Ascending aorta (tissue), 2 donors: ENCODE results near the gene SH3BGRL3. TPM values are rescaled to one million over a fixed set of nuclear protein-coding genes. Genes with fewer than 3 reads are reported as not detected.

ENCODE experiments used
- DNase-seq, 2 donors: peaks; one replicate each; pipeline ENCODE4 v3.0.0-alpha.2; 2019; ENCODE audit warnings: low spot score in 2 of 2
- H3K27ac ChIP-seq, 2 donors: fragments of 200-600 bp; sonication (generic); one replicate each; pipeline ENCODE4 v1.5.1; 2016 to 2017; ENCODE audit warnings: mild to moderate bottlenecking in 1 of 2
- H3K27me3 ChIP-seq: fragments of 200-600 bp; sonication (generic); one replicate; pipeline ENCODE4 v1.5.1; 2017
- H3K36me3 ChIP-seq, 2 donors: fragments of 200-600 bp; sonication (generic); one replicate each; pipeline ENCODE4 v1.5.1; 2016
- H3K4me1 ChIP-seq, 2 donors: fragments of 200-600 bp; sonication (generic); one replicate each; pipeline ENCODE4 v1.5.1; 2016 to 2017; ENCODE audit warnings: mild to moderate bottlenecking in 1 of 2
- H3K4me3 ChIP-seq, 2 donors: fragments of 200-600 bp; sonication (generic); one replicate each; pipeline ENCODE4 v1.5.1; 2016 to 2017; ENCODE audit warnings: mild to moderate bottlenecking in 1 of 2
- H3K9me3 ChIP-seq, 2 donors: fragments of 200-600 bp; sonication (generic); one replicate each; pipeline ENCODE4 v1.5.1; 2016
- CTCF ChIP-seq, 3 experiments: fragments of 200-600 bp in 2 of 3; fragments of 450-650 bp in 1 of 3; sonication (generic) in 2 of 3; IDR thresholded peaks; one replicate each; pipeline ENCODE4 v1.5.1; 2016 to 2019; ENCODE audit warnings: antibody characterized with exemption in 3 of 3, mild to moderate bottlenecking in 1 of 3, moderate library complexity in 1 of 3
- intact Hi-C: fragments of 100-400 bp; cut with DNase I; formaldehyde crosslinking; loops from one replicate; pipeline ENCODE4 v1.15.1; 2023
- total RNA-seq: library from RNA; depleted of rRNA; stranded (reverse); fragments of >200 nt; gene quantifications from one replicate; pipeline ENCODE4 v1.1.0, GENCODE V29; 2016

Gene SH3BGRL3
- total RNA-seq, 1 donor from 2014 or later: 228 TPM

GRCh38 chr1:26315874-26316850, 36.3 kb downstream of the SH3BGRL3 start:
- no peaks in the 10 kb centered on the region for H3K9me3 ChIP-seq
- H3K27me3 ChIP-seq: no peaks in the 10 kb centered on the region
- H3K36me3 ChIP-seq: no peaks in the 10 kb centered on the region
- peaks cover 0 to under 1% of the 10 kb centered on the region in 2 donors for H3K4me1 ChIP-seq
- H3K27ac ChIP-seq: no peak overlapping the region
- intact Hi-C loops: no loop called here
- no peak overlapping the region for H3K4me3 ChIP-seq
- no peak for DNase-seq
- TF ChIP-seq CTCF (IDR thresholded peaks at IDR 0.05): no peak

GRCh38 chr1:26317146-26317545, 37.3 kb downstream of the SH3BGRL3 start:
- H3K36me3 ChIP-seq: no peaks in the 10 kb centered on the region
- no peak for TF ChIP-seq CTCF (IDR thresholded peaks at IDR 0.05)
- H3K4me3 ChIP-seq: no peak overlapping the region
- intact Hi-C loops: no loop called here
- H3K27me3 ChIP-seq: no peaks in the 10 kb centered on the region
- no peak overlapping the region for H3K27ac ChIP-seq
- H3K9me3 ChIP-seq: no peaks in the 10 kb centered on the region
- H3K4me1 ChIP-seq: peaks cover 0 to 3% of the 10 kb centered on the region in 2 donors
- no peak for DNase-seq

GRCh38 chr1:26317612-26318337, 37.9 kb downstream of the SH3BGRL3 start, which contains the start of gene CD52:
TSS of gene CD52 (plus strand) at chr1:26317958. CDS start at chr1:26318018, 60 bp downstream.
- Histone ChIP-seq H3K27me3 (no peaks in the 10 kb centered on the region), H3K27ac (no peak within 1 kb of the TSS), H3K9me3 (no peaks in the 10 kb centered on the region), H3K4me1 (peaks cover 0 to 3% of the 10 kb centered on the region in 2 donors), H3K4me3 (peak within 1 kb of the TSS in 1 of 2 donors; percentile 4), H3K36me3 (no peaks in the 10 kb centered on the region)
- DNase-seq: no peak
- intact Hi-C loops: no loop called here
- TF ChIP-seq CTCF (IDR thresholded peaks at IDR 0.05): no peak

GRCh38 chr1:26318338-26319064, 38.6 kb downstream of the SH3BGRL3 start:
- no peak for DNase-seq
- no peak overlapping the region for H3K27ac ChIP-seq
- H3K4me3 ChIP-seq: peak overlapping the region in 1 of 2 donors; percentile 4
- H3K4me1 ChIP-seq: peaks cover 0 to 3% of the 10 kb centered on the region in 2 donors
- no peak for TF ChIP-seq CTCF (IDR thresholded peaks at IDR 0.05)
- no peaks in the 10 kb centered on the region for H3K27me3 ChIP-seq
- no peaks in the 10 kb centered on the region for H3K36me3 ChIP-seq
- intact Hi-C loops: no loop called here
- H3K9me3 ChIP-seq: no peaks in the 10 kb centered on the region

- intact Hi-C loops: loop anchor here (1.0 to 5.0 kb wide), 4 partner anchors 46 to 219 kb away; partner anchors contain the start of genes C1orf232, CEP85 and ZNF593
- no peak overlapping the region for H3K27ac ChIP-seq
Observed at GRCh38 chr1:26320896-26321295, 41.0 kb downstream of the SH3BGRL3 start.

More at GRCh38 chr1:26320896-26321295, 41.0 kb downstream of the SH3BGRL3 start:
- peaks cover 0 to 3% of the 10 kb centered on the region in 2 donors for H3K4me1 ChIP-seq
- H3K9me3 ChIP-seq: no peaks in the 10 kb centered on the region
- no peak for DNase-seq
- no peaks in the 10 kb centered on the region for H3K36me3 ChIP-seq
- H3K4me3 ChIP-seq: no peak overlapping the region
- no peak for TF ChIP-seq CTCF (IDR thresholded peaks at IDR 0.05)
- no peaks in the 10 kb centered on the region for H3K27me3 ChIP-seq
